HCT116 (cell line): Measurements from ENCODE around the gene FCGR3A.
"Not testable (repeated sequence)": the region's sequence is repeated elsewhere in the genome, so short reads cannot be mapped to it uniquely, and the experiment has no call there.

Source experiments
- ELF1 ChIP-seq: IDR thresholded peaks from 2 replicates; pipeline ENCODE4 v1.6.1; 2012; ENCODE audit warnings: low read depth, borderline replicate concordance
- EZH2 ChIP-seq: fragments of 200-600 bp; sonication (generic); IDR thresholded peaks from 2 replicates; pipeline ENCODE4 v1.6.1; 2017; ENCODE audit warnings: antibody characterized with exemption, mixed run types
- FOSL1 ChIP-seq: IDR thresholded peaks from 2 replicates; pipeline ENCODE4 v1.6.1; 2012; ENCODE audit warnings: low read depth
- POLR2AphosphoS5 ChIP-seq: IDR thresholded peaks from 2 replicates; pipeline ENCODE4 v1.6.1; 2011; ENCODE audit warnings: mild to moderate bottlenecking, low read depth, low read length, moderate library complexity
- SP1 ChIP-seq: IDR thresholded peaks from 2 replicates; pipeline ENCODE4 v1.6.1; 2012; ENCODE audit warnings: low read depth
- SRF ChIP-seq: IDR thresholded peaks from 2 replicates; pipeline ENCODE4 v1.6.1; 2012; ENCODE audit warnings: low read depth
- YY1 ChIP-seq: IDR thresholded peaks from 2 replicates; pipeline ENCODE4 v1.6.1; 2011; ENCODE audit warnings: low read length, low read depth, moderate library complexity, mild to moderate bottlenecking; ENCODE audit not compliant: insufficient replicate concordance; ENCODE audit errors: extremely low read depth
- ZFX ChIP-seq: fragments of 450-650 bp; IDR thresholded peaks from 2 replicates; pipeline ENCODE4 v1.6.1; 2017
- TF ChIP-seq, protein P1 (sequence below), 3 experiments: fragments of 200-600 bp in 1 of 3; sonication (generic) in 1 of 3; IDR thresholded peaks in 2 of 3; conservative IDR thresholded peaks in 1 of 3; 2 replicates each; pipeline ENCODE4 v1.5.1; 2012 to 2017; ENCODE audit warnings: low read depth in 2 of 3, low read length in 2 of 3, antibody characterized with exemption in 1 of 3, borderline replicate concordance in 1 of 3, control low read depth in 1 of 3, mild to moderate bottlenecking in 1 of 3, mixed read lengths in 1 of 3, mixed run types in 1 of 3, moderate library complexity in 1 of 3; ENCODE audit not compliant: insufficient read depth in 1 of 3
- TF ChIP-seq, protein P2 (sequence below): IDR thresholded peaks from 2 replicates; pipeline ENCODE4 v1.6.1; 2012; ENCODE audit warnings: low read depth
- TF ChIP-seq, protein P3 (sequence below): IDR thresholded peaks from 2 replicates; pipeline ENCODE4 v1.6.1; 2012

DNA sequence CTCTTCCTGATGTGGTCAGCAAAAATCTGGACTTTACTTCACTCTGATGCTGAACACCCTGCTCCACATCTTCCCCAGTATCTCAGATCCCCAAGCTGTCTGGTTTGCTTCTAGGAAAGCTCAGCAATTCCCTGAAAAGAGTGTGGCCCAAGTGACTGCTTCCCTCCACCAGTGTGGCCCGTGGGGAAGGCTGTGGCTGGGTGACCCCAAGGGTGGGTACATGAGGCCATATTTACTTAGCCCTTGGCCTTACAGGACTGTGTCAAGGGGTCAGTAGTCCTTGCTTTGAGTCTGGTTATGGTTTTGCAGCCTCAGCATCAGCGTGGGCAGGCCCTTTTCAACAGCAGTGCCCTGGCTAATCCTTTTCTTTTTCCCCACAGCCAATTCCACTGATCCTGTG, 45.6 kb upstream of the FCGR3A start:
- TF ChIP-seq, protein P1, sequence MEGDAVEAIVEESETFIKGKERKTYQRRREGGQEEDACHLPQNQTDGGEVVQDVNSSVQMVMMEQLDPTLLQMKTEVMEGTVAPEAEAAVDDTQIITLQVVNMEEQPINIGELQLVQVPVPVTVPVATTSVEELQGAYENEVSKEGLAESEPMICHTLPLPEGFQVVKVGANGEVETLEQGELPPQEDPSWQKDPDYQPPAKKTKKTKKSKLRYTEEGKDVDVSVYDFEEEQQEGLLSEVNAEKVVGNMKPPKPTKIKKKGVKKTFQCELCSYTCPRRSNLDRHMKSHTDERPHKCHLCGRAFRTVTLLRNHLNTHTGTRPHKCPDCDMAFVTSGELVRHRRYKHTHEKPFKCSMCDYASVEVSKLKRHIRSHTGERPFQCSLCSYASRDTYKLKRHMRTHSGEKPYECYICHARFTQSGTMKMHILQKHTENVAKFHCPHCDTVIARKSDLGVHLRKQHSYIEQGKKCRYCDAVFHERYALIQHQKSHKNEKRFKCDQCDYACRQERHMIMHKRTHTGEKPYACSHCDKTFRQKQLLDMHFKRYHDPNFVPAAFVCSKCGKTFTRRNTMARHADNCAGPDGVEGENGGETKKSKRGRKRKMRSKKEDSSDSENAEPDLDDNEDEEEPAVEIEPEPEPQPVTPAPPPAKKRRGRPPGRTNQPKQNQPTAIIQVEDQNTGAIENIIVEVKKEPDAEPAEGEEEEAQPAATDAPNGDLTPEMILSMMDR (IDR thresholded peaks at IDR 0.05 in 2 of 3, conservative IDR thresholded peaks at IDR 0.05 in 1 of 3; ENCODE audit: borderline replicate concordance in 1 of 3, insufficient read depth in 1 of 3, low read depth in 2 of 3, low read length in 2 of 3) = not testable (repeated sequence)
- not testable (repeated sequence) for TF ChIP-seq EZH2, YY1, POLR2AphosphoS5, SP1, ZFX, FOSL1, ELF1, SRF
- TF ChIP-seq, protein P2, sequence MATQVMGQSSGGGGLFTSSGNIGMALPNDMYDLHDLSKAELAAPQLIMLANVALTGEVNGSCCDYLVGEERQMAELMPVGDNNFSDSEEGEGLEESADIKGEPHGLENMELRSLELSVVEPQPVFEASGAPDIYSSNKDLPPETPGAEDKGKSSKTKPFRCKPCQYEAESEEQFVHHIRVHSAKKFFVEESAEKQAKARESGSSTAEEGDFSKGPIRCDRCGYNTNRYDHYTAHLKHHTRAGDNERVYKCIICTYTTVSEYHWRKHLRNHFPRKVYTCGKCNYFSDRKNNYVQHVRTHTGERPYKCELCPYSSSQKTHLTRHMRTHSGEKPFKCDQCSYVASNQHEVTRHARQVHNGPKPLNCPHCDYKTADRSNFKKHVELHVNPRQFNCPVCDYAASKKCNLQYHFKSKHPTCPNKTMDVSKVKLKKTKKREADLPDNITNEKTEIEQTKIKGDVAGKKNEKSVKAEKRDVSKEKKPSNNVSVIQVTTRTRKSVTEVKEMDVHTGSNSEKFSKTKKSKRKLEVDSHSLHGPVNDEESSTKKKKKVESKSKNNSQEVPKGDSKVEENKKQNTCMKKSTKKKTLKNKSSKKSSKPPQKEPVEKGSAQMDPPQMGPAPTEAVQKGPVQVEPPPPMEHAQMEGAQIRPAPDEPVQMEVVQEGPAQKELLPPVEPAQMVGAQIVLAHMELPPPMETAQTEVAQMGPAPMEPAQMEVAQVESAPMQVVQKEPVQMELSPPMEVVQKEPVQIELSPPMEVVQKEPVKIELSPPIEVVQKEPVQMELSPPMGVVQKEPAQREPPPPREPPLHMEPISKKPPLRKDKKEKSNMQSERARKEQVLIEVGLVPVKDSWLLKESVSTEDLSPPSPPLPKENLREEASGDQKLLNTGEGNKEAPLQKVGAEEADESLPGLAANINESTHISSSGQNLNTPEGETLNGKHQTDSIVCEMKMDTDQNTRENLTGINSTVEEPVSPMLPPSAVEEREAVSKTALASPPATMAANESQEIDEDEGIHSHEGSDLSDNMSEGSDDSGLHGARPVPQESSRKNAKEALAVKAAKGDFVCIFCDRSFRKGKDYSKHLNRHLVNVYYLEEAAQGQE = not testable (repeated sequence)
- TF ChIP-seq, protein P3, sequence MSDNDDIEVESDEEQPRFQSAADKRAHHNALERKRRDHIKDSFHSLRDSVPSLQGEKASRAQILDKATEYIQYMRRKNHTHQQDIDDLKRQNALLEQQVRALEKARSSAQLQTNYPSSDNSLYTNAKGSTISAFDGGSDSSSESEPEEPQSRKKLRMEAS = not testable (repeated sequence)
